HG02642 (cell line): ENCODE data around the gene PDE11A.
"Not testable (repeated sequence)": the region's sequence is repeated elsewhere in the genome, so short reads cannot be mapped to it uniquely, and the experiment has no call there.

Source experiments
- ATAC-seq: cut with Tn5 transposase; IDR thresholded peaks from one replicate; pipeline ENCODE4 v1.9.1; 2021; ENCODE audit warnings: mild to moderate bottlenecking; ENCODE audit not compliant: unreplicated experiment, poor library complexity

Gene PDE11A

DNA sequence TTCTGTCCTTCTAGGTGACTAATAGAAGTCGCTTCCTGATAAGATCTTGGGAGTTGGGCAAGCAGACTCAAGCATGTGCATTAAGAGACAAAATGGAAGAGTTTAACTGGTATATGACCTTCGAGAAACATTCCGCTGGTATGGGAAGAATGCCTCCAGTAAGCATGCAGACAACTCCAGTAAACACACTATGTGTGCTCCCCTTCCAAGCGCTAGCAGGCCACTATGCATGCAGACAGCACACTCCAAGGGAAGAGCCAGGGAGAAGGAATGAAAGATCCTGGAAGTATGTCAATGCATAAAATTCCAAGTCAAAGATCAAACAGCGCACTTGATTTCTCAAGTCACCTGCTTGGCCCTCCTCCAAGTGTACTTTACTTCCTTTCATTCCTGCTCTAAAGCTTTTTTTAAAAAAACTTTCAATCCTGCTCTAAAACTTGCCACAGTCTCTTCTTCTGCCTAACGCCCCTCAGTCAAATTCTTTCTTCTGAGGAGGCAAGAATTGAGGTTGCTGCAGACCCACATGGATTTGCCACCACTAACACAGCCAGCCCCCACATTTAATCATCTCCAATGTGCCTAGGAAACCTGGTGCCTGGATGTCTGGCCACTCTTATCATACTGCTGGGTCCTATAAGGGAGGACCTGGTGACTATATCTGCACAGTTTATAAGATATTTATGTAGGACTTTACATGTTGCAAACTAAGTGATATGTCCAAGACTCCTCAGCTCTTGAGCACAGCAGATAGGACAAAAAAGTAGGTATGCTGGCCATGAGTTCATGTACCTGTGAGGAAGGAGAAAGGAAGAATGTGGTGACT lies 239.8 kb downstream of the PDE11A start:
- ATAC-seq, result no peak

DNA sequence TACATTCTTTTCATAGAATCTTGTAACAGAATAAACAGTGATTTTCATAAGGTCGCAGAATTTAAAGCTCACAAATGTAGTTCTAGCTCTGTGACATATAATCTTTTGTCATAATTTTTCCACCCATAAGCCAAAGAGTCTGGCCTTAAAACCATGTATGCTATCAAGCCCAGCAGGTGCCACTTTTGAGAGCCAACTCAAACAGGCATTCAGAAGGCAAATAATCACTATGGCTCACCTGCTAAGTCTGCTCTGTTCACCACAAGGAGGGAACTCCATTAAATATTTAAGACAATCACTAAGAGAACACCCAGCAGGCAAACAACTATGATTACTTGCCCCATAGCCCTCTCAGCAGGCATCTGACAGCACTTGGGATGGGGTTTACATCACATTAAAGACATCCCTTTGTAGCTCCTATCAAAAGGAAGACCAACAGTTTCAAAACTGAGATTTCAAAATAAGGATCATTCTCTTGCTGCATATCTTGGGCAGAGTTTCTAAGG lies 241.6 kb downstream of the PDE11A start:
- no peak for ATAC-seq

DNA sequence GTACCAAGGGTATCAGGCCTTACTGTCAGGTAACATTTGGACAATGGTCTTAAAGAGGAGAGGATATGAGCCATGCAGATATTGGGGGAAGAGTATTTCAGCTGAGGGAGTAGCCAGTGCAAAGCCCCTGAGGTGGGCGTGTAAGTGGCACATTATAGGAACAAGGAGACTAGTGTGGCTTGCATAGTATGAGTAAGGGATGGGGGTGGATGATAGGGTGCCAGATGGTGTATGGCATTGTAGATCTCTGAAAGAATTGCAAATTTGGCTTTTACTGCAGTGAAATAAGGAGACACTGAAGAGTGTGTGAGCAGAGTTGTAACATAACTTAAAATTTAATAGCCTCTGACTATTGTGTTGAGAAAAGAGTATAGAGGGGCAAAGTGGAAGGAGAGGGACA lies 244.0 kb downstream of the PDE11A start:
- no peak for ATAC-seq

DNA sequence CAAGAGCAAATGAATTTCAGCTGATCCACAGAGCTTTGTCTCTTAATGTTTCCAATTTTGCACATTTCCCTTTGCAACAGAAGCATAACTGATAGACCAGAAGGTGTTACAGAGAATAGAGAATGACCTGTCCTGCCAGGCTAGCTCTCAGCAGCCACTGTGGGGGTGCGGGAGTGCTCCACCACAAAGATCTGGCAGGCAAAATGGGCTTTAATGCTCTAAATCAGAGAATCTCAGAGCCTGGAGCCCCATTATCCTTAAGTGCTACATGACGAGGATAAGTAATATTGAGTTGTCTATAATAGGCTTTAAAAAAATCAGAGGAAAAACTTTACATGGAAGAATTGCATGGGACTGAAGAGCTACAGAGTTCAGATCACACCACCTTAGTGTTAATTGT lies 245.7 kb downstream of the PDE11A start:
- no peak for ATAC-seq

DNA sequence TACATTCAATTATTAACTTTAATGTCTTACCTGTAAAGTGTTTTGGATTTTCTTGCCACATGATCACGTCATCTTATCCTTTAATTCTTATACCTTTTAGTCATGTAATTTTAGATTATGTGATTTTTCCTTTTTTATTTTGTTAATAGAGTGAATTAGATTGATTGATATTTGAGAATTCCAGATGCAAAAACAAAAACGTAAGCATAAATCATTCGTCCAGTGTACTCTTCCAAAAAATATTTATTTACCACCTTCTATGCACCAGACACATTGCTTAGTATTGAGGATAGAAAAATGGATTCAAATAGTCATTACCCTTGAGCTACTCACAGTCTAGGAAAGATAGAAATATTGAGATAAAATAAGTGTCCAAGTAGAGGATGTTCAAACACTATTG lies 249.6 kb downstream of the PDE11A start:
- ATAC-seq, result no peak

DNA sequence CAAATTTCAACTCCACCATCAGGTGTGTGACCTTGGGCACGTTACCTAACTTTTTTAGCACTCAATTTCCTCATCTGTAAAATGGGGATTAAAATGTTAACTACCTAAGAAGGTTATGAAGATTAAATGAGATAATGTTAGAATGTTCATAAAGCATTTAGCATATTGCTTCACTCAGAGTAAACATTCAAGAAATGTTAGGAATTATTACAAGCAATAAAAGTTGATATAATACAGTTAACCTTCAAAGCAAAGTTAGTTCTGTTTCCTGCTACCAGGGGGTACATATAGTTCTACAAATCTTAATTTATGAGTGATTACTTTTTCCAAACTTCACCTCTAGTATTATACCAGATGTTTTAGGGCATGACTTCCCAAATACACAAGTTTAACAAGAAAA lies 254.2 kb downstream of the PDE11A start:
- no peak for ATAC-seq

DNA sequence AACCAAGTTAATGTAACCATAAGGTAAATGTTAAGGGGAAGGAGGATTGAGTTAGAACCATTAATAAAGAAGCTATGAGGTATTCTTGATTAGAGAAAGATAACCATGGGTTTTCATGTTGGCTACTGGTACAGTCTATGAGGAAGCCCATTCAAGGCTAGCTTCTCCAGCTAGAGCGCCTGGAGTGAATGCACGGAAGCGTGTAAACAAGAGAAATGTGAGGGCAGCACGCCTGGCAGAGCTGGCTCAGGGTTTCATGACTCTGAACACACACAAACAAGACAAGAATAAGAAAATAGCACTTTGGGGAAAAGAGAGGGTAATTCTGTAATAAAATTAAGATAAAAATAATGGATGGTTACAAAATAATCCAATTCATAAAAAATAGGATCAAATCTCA lies 255.3 kb downstream of the PDE11A start:
- no peak for ATAC-seq

DNA sequence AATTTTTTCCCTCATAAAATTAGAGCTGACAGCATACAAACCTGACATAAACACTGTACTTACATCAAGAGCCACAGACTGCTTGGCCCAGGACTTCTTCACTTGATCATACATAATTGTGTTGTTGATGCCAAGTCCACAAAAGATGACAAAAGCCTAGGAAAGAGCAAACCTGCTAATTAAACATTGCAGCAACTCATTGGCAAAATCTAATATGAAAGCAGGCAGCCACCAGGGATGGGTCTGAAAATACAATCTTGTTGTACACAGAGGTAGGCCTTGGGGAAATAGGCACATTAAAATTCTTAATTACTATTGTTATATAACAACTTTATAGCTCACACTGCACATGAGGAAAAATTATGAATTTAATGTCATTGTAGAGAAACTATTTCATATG lies 255.8 kb downstream of the PDE11A start:
- ATAC-seq, result no peak

DNA sequence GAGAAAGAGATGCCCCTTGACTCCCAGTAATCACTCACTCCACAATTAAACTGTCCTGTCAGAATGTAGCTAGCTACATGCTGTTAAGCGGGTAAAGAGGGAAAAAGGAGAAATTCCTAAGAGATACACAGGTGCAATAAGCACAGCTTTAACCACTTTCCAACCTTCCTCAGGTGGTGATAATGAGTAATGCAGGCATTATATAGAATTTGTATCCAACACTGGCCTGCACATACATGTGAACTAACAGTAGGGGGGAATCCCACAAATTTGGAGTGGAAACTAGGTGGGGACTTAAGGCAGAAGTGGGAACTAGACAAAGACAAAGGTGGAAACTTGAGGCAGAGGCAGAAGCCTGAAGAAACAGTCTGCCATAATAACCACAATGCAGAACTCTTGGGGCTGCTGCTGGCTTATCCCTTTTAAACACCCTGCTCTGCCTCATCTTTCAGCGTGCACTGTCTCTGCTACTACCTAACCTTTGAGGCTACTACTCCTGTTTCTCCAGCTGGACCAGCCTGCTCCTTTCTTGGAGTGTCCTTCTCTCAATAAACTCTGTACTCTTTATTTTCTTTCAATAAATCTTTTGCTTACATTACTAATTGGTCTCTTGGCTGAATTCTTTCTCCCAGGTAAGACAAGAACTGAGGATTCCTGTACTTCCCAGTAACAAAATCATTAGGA lies 259.7 kb downstream of the PDE11A start:
- no peak for ATAC-seq

DNA sequence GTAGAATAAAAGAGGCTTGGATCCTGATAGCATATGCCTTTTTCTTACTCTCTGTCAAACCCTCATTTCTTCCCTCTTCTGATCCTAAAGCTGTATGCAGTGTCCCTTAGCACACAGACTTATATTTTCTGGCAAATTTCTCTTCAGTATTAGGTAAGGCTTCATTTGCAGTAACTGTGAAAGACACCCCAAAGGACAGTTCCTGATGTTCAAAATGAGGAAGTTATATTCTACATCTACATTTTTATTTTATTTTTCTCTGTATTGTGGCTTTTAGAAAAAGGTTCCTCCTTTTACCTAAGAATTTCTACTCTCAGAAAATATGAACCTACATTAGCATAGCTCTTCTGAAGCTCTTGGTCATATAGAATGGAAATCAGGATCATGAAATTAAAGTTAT lies 261.7 kb downstream of the PDE11A start:
- no peak for ATAC-seq

DNA sequence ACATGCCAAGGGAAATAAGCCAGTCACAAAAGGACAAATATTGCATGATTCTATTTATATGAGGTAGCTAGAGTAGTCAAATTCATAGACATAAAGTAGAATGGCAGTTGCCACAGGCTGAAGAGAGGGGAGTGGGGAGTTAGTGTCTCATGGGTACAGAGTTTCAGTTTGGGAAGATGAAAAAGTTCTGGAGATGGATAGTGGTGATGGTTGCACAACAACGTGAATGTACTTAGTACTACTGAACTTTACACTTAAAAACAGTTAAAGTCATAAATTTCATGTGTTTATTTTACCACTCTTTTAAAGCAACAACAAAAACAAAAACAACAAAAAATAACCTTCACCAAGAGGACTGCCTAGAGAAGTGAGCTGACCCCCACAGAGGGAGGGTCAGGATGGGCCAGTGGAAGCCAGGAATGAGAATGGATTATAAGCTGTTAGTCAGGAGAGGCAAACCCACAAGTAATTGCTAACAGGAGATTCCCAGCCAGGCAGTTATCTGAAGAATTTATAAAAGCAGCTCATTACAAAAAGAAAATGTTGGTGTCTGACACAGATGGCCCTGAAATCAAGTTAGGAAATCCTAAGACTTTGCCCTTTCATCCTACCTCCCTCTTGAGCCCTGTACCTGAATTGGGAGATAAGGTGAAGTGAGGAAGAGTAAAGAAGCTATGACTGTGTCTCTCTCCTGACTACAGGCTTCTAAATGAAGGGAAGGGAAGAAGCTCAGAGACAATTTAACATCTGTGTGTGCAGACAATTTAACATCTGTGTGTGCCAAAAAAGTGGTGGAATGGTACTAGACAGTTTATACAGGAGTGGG lies 263.4 kb downstream of the PDE11A start:
- no peak for ATAC-seq

DNA sequence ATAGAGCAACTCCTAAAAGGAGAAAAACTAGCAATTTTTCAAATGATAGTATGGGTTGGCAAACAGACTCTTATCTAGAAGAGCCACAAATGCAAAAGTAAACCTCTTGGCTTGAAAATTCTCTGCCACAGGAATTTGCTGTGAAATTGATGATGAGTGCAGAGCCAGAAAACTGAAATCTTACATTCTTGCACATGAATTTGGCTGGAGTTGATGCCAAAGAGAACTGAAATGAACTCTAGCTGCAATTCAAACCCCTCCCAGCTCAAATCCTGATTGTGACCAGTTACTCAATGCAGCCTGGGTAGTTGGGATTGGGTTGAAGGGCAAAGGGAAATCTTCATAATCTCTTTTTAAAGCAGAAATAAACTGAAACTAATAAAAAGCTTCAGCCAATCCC lies 266.6 kb downstream of the PDE11A start:
- ATAC-seq, result no peak

DNA sequence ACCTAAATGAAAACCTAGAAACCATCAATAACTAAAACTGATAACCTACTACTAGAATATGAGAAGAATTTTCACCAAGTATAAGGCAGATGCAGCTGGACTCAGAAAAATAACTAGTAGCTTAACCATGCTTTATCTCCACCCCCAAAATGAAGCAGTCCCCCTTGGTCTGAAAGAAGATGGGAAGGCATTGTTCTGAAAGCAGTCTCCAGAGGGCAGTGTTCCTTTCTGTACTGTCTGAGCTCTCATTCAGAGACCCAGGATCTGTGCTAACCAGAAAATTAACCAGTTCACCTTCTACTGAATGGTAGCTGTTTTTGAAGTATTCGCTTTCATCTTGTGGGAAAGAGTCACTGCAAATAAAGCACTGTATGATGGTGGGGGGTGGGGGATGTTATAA lies 273.0 kb downstream of the PDE11A start:
- no peak for ATAC-seq

DNA sequence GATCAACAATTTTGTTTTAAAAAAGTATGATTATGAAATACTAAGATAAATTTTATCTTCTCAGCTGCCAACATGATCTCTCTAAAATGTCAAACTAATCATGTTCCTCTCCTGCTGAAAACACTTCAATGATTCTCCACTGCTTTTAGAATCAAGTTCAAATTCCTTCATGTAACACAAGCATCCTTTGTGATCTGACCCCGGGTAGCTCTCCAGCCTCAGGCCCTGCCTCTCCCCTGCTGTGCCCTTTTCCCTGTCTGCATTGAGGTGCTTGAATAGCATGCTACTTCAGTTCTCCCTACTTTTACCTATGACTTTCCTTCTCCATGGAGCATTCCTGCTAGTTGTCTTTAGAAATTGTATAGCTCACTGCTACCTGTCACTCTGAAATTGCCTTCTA lies 274.8 kb downstream of the PDE11A start:
- no peak for ATAC-seq

DNA sequence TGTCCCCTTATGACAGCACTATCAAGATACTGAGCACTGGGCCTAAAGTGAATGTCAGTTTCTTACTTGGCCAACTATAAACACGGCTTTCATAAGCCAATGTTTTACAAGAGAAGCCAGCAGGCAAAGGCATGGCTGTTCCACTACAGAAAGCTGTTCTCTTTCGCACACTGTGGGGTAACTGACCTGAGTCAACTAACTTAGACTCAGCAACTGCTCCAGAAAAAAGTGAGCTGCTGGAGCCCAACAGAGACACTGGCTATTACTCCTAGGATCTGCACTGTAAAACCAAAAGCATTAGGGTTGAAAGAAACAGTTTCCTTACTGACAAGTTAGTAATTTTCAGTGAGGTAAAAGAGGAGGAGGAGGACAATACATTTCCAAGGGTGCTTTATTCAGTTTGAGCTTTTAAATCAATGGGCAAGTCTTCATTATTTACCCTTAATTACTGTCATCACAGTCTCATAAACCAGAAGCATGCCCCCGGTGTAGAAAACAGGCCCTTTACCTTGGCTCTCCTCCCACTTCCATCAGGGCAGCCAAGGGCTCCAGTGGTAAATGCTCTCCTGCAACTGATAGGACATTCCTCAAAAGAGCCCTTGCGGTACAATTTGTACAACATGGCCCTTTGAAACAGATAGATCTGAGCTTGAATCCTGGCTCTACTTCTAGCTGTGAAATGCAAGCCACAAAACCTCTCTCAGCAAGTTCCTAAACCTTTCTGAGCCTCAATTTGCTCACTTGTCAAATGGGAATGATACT lies 275.7 kb downstream of the PDE11A start:
- ATAC-seq, result no peak

DNA sequence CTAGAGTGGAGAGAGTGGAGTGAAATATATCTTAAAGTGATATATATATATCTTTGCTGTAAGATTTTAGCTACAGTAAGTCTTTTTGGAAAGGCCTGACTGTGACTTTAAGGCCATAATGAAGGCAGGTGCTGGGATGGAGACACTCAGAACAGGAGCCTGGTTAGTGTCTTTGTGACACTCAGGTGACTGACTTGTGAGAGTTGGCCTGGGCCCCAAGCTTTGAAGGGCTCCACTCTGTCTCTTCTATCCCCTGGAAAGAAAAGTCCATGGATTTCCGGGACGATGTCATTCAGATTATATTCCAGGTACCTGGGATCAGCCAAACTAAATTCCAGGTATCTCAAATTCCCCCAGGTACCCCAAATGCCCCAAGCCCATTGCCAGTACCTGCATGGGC lies 276.6 kb downstream of the PDE11A start:
- ATAC-seq, result no peak

DNA sequence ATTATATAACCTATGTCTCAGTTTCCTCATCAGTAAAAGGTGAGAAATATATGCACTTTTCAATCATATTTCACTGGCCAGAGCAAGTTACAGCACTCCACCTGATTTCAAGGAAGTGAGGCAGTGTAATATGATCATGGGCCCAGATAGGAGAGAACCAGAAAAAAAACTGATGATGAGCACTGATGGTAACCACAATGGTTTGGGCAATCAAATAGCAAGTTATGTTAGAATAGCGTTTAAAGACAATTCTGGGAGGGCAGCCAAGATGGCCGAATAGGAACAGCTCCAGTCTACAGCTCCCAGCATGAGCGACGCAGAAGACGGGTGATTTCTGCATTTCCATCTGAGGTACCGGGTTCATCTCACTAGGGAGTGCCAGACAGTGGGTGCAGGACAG lies 287.4 kb downstream of the PDE11A start:
- not testable (repeated sequence) for ATAC-seq

DNA sequence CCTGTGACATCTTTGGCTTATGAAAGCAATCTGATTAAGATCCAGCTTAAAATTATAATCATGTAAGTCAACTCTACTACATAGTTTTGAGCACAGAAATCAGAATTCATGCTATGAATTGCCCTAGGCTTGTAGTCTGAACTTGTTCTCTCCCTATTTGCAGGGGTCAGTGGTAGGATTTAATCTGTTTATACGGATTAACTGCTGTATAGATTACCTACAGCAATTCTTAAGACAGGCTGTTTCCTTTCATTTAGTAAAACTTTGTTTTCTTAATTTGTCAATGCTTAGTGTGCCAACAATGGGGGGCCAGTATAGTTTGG lies 287.9 kb downstream of the PDE11A start:
- ATAC-seq, result no peak

DNA sequence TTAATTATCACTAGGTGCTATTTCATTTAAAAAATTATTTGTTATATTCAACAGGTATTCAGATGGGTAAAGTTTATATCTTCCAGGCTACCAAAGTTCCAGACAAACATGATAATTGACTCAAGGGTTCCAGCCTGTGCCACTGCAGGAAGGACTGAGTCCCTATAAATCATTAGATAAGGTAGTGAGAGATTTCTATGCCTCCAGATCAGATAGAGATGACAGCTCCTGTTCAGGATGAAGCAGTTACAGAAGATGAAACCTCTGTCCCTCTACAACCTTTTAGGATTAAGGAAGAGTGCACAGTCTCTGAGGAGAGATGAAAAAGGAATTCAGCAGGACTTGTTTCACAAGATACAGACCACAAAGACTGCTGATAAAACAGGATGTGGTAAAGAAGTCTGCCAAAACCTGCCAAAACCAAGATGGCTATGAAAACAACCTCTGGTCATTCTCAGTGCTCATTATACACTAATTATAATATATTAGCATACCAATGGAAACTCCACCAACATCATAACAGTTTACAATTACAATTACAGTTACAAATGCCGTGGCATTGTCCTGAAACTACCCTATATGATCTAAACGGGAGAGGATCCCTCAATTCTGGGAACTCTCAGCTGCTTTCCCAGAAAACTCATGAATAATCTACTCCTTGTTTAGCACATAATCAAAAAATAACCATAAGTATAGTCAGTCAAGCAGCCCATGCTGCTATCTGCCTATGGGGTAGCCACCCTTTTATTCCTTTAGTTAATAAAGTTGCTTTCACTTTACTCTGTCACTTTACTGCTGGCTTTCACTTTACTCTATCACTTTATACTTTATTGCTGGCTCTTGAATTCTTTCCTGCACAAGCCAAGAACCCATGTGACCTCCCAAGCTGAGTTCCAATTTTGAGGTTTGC lies 288.5 kb downstream of the PDE11A start:
- ATAC-seq, result peak; percentile 85
